CD8-positive, alpha-beta memory T cell (primary cell): ENCODE measurements around the gene ATG9A. TPM values are rescaled to one million over a fixed set of nuclear protein-coding genes. Genes with fewer than 3 reads are reported as not detected.

Experiments used
- CTCF ChIA-PET: fragments of 350-600 bp; sonication (Branson Sonifier 250); formaldehyde crosslinking; loops from one replicate; lab custom pipeline; 2021; ENCODE audit warnings: antibody characterized with exemption; lab: Charles Lee
- POLR2A ChIA-PET: fragments of 350-600 bp; sonication (Branson Sonifier 250); formaldehyde crosslinking; loops from one replicate; lab custom pipeline; 2021; ENCODE audit warnings: antibody characterized with exemption; lab: Charles Lee
- DNase-seq, 5 donors: peaks; one replicate each; pipeline versions ENCODE4 v3.0.0 to v3.0.0-alpha.2; 2020 to 2022; ENCODE audit warnings: mixed read lengths in 1 of 5
- H3K27ac ChIP-seq: one replicate; pipeline ENCODE4 v1.7.0; 2013; ENCODE audit warnings: low read depth, mild to moderate bottlenecking, low read length, moderate library complexity
- H3K27me3 ChIP-seq: 2 replicates; pipeline ENCODE4 v1.7.0; 2013; ENCODE audit warnings: low read length, mild to moderate bottlenecking; ENCODE audit not compliant: insufficient read depth, poor library complexity, severe bottlenecking
- H3K36me3 ChIP-seq: 2 replicates; pipeline ENCODE4 v1.7.0; 2013; ENCODE audit warnings: mild to moderate bottlenecking, low read length, moderate library complexity; ENCODE audit not compliant: insufficient read depth
- H3K4me1 ChIP-seq: 2 replicates; pipeline ENCODE4 v1.7.0; 2013; ENCODE audit warnings: mild to moderate bottlenecking, low read length, moderate library complexity; ENCODE audit not compliant: insufficient read depth
- H3K4me3 ChIP-seq: 2 replicates; pipeline ENCODE4 v1.7.0; 2013; ENCODE audit warnings: mild to moderate bottlenecking, low read length
- H3K9me3 ChIP-seq: 2 replicates; pipeline ENCODE4 v1.7.0; 2013; ENCODE audit warnings: mild to moderate bottlenecking, low read length
- H3K27ac Mint-ChIP-seq, 8 donors: one replicate each; pipeline ENCODE4 v1.8.0; 2020 to 2021; ENCODE audit warnings: mixed read lengths in 8 of 8, mild to moderate bottlenecking in 6 of 8, inconsistent platforms in 3 of 8, moderate library complexity in 3 of 8
- H3K27me3 Mint-ChIP-seq, 2 donors: one replicate each; pipeline ENCODE4 v1.8.0; 2020 to 2021; ENCODE audit warnings: mixed read lengths in 2 of 2, mild to moderate bottlenecking in 1 of 2, moderate library complexity in 1 of 2
- H3K36me3 Mint-ChIP-seq, 3 donors: one replicate each; pipeline ENCODE4 v1.8.0; 2020 to 2021; ENCODE audit warnings: mixed read lengths in 3 of 3, inconsistent platforms in 1 of 3, mild to moderate bottlenecking in 1 of 3
- H3K4me1 Mint-ChIP-seq, 3 donors: one replicate each; pipeline ENCODE4 v1.8.0; 2020 to 2021; ENCODE audit warnings: mixed read lengths in 3 of 3, inconsistent platforms in 1 of 3, mild to moderate bottlenecking in 1 of 3
- H3K4me3 Mint-ChIP-seq, 7 donors: one replicate each; pipeline ENCODE4 v1.8.0; 2020 to 2021; ENCODE audit warnings: mixed read lengths in 7 of 7, mild to moderate bottlenecking in 6 of 7, moderate library complexity in 4 of 7, inconsistent platforms in 2 of 7
- H3K9me3 Mint-ChIP-seq, 5 donors: one replicate each; pipeline ENCODE4 v1.8.0; 2020 to 2022; ENCODE audit warnings: mixed read lengths in 5 of 5, mild to moderate bottlenecking in 3 of 5, moderate library complexity in 2 of 5, inconsistent platforms in 1 of 5
- polyA plus RNA-seq: library from polyadenylated mRNA; unstranded; fragments of 300-500 nt; fragmentation: Illumina TruSeq; gene quantifications from one replicate; pipeline ENCODE4 v1.2.3, GENCODE V29; 2021
- total RNA-seq, 2 experiments: library from RNA; stranded (reverse); gene quantifications; one replicate each; pipeline ENCODE4 v1.2.3, GENCODE V29; 2021

Gene ATG9A
- total and polyA plus RNA-seq, 3 experiments from 2014 or later = 32.0 to 52.9 (median 46.1) TPM

GRCh38 chr2:219178377-219179175, 50.9 kb downstream of the ATG9A start:
- DNase-seq = peak in 3 of 5 donors; percentile 40 to 51 (median 47)
- ChIA-PET POLR2A (interaction anchor here (1.0 to 3.1 kb wide), 3 partner anchors 28 to 101 kb away, joined by 3 to 16 read pairs (median 4); partner anchors contain the start of genes DNAJB2 and ZFAND2B), CTCF (interaction anchor here (0.7 to 3.2 kb wide), 4 partner anchors 7 to 66 kb away, joined by 3 to 11 read pairs (median 6); partner anchors contain the start of gene ZFAND2B)
- Histone ChIP-seq H3K27me3 (no peaks in the 10 kb centered on the region), H3K4me1 (peaks cover 54% of the 10 kb centered on the region), H3K9me3 (no peaks in the 10 kb centered on the region), H3K36me3 (peaks cover 46% of the 10 kb centered on the region), H3K4me3 (peak overlapping the region; percentile 64), H3K27ac (peak overlapping the region; percentile 85)
- Mint-ChIP-seq H3K4me1 (peaks cover 58 to 77% (median 73%) of the 10 kb centered on the region in 3 donors), H3K9me3 (no peaks in the 10 kb centered on the region), H3K4me3 (peak overlapping the region; percentile 87 to 98 (median 96)), H3K27ac (peak overlapping the region; percentile 79 to 100 (median 96)), H3K27me3 (no peaks in the 10 kb centered on the region), H3K36me3 (peaks cover 0 to 80% (median 7%) of the 10 kb centered on the region in 3 donors)

- Mint-ChIP-seq H3K4me1 (peaks cover 55 to 79% (median 75%) of the 10 kb centered on the region in 3 donors), H3K36me3 (peaks cover 0 to 79% (median 7%) of the 10 kb centered on the region in 3 donors), H3K27ac (peak within 1 kb of the TSS; percentile 95 to 100 (median 99)), H3K4me3 (peak within 1 kb of the TSS; percentile 94 to 98 (median 96)), H3K9me3 (no peaks in the 10 kb centered on the region), H3K27me3 (no peaks in the 10 kb centered on the region)
- peaks cover 42% of the 10 kb centered on the region for H3K36me3 ChIP-seq
- peak within 1 kb of the TSS; percentile 85 for H3K27ac ChIP-seq
- H3K4me1 ChIP-seq = peaks cover 54% of the 10 kb centered on the region
- no peaks in the 10 kb centered on the region for H3K27me3 ChIP-seq
- DNase-seq = peak; percentile 73 to 90 (median 85)
- ChIA-PET POLR2A (interaction anchor here (0.6 to 4.6 kb wide), 12 partner anchors 9 to 948 kb away, joined by 3 to 88 read pairs (median 4); partner anchors contain the start of genes ANKZF1, ATG9A, DNAJB2 and TUBA4A), CTCF (interaction anchor here (0.7 to 3.1 kb wide), 6 partner anchors 19 to 117 kb away, joined by 3 to 22 read pairs (median 6); partner anchors contain the start of genes DNAJB2, NHEJ1 and ZFAND2B)
- H3K9me3 ChIP-seq = no peaks in the 10 kb centered on the region
- peak within 1 kb of the TSS; percentile 64 for H3K4me3 ChIP-seq
Observed at GRCh38 chr2:219177552-219178376, 51.7 kb downstream of the ATG9A start, which contains the start of gene RETREG2. TSS of gene RETREG2 (plus strand) at chr2:219178275. CDS start at chr2:219178353, 78 bp downstream.

GRCh38 chr2:219176818-219177551, 52.5 kb downstream of the ATG9A start, which contains the start of gene CNPPD1:
TSS of gene CNPPD1 (minus strand) at chr2:219176925. CDS start at chr2:219176828, 97 bp downstream.
- H3K27me3 Mint-ChIP-seq = peaks cover 0 to 2% of the 10 kb centered on the region in 2 donors
- peak; percentile 84 to 93 (median 88) for DNase-seq
- H3K36me3 ChIP-seq = peaks cover 35% of the 10 kb centered on the region
- H3K4me3 ChIP-seq = peak within 1 kb of the TSS; percentile 64
- no peaks in the 10 kb centered on the region for H3K9me3 ChIP-seq
- no peaks in the 10 kb centered on the region for H3K9me3 Mint-ChIP-seq
- peaks cover 50% of the 10 kb centered on the region for H3K4me1 ChIP-seq
- POLR2A ChIA-PET = interaction anchor here (0.5 to 4.6 kb wide), 27 partner anchors 9 to 947 kb away, joined by 3 to 88 read pairs (median 7); partner anchors contain the start of genes ANKZF1, ATG9A, DNAJB2 and DNPEP
- peaks cover 0 to 80% (median 7%) of the 10 kb centered on the region in 3 donors for H3K36me3 Mint-ChIP-seq
- H3K27ac Mint-ChIP-seq = peak within 1 kb of the TSS; percentile 96 to 100 (median 99)
- H3K4me1 Mint-ChIP-seq = peaks cover 57 to 81% (median 75%) of the 10 kb centered on the region in 3 donors
- peak within 1 kb of the TSS; percentile 85 for H3K27ac ChIP-seq
- CTCF ChIA-PET = interaction anchor here (0.7 to 8.6 kb wide), 15 partner anchors 8 to 121 kb away, joined by 3 to 110 read pairs (median 5); partner anchors contain the start of genes DNAJB2, NHEJ1 and ZFAND2B
- H3K4me3 Mint-ChIP-seq = peak within 1 kb of the TSS; percentile 93 to 98 (median 94)
- no peaks in the 10 kb centered on the region for H3K27me3 ChIP-seq

DNA sequence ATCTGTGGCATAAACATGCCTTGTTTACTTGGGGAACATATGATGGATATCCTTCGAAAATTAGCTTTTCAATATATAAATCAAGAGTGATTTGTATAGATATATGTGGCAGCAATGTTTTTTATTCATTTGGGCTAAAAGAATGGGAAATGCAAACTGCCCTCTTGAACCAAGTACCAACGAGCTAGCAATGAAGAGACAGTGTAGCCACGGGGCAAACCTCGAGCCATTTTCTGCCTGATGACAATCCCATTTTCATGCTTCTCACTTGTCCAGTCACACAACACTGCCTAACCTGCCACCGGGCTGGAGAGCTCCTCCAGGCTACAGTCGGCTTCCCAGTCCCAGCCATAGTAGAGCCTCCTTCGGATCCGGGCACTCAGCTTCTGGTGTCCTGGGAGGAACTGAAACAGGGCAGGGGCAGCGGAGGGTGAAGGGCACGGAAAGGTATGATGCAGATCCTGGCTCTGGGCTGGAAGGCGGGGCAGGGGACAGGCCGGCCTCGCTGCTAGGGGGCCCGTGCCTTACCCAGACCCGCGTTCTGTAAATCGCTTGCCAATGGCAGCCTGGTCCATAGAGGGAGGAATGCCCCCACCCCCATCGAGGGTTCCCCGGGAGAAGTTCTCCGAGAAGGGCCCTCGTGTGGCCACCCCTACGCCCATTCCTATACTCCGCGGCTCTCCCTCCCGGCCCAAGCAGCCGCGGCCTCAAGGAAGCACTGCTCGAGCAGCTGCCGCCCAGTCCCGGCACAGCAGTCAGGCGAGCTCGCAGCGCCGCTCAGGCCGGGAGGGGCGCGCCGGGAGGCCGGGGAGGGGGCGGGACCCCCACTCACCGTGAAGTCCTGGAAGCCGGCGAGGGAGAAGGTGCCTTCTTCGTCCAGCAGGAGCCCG, 53.3 kb downstream of the ATG9A start:
- H3K4me1 Mint-ChIP-seq = peaks cover 54 to 81% (median 75%) of the 10 kb centered on the region in 3 donors
- H3K36me3 ChIP-seq = peaks cover 27% of the 10 kb centered on the region

GRCh38 chr2:219175486-219175885, 54.0 kb downstream of the ATG9A start:
- DNase-seq = no peak
- ChIA-PET CTCF (interaction anchor here (0.8 to 8.6 kb wide), 11 partner anchors 14 to 119 kb away, joined by 3 to 110 read pairs (median 5); partner anchors contain the start of genes ATG9A, DNAJB2, NHEJ1 and TUBA4B), POLR2A (interaction anchor here (0.9 to 4.6 kb wide), 9 partner anchors 16 to 212 kb away, joined by 3 to 88 read pairs (median 9); partner anchors contain the start of genes ANKZF1, ATG9A, DNAJB2 and DNPEP)
- Histone ChIP-seq H3K27ac (no peak overlapping the region), H3K27me3 (no peaks in the 10 kb centered on the region), H3K9me3 (no peaks in the 10 kb centered on the region), H3K4me1 (peaks cover 43% of the 10 kb centered on the region), H3K36me3 (peaks cover 20% of the 10 kb centered on the region), H3K4me3 (peak overlapping the region; percentile 64)
- Mint-ChIP-seq H3K4me3 (peak overlapping the region; percentile 85 to 98 (median 94)), H3K9me3 (no peaks in the 10 kb centered on the region), H3K27ac (peak overlapping the region; percentile 54 to 100 (median 92)), H3K4me1 (peaks cover 49 to 77% (median 72%) of the 10 kb centered on the region in 3 donors), H3K27me3 (peaks cover 0 to 2% of the 10 kb centered on the region in 2 donors), H3K36me3 (peaks cover 0 to 75% (median 7%) of the 10 kb centered on the region in 3 donors)

More for the DNA sequence above, 53.3 kb downstream of the ATG9A start:
- H3K27ac ChIP-seq = peak overlapping the region; percentile 85
- peak overlapping the region; percentile 85 to 98 (median 94) for H3K4me3 Mint-ChIP-seq
- peak in 2 of 5 donors; percentile 10 to 11 for DNase-seq
- H3K27ac Mint-ChIP-seq = peak overlapping the region; percentile 86 to 100 (median 94)
- peaks cover 0 to 2% of the 10 kb centered on the region in 2 donors for H3K27me3 Mint-ChIP-seq
- H3K9me3 ChIP-seq = no peaks in the 10 kb centered on the region
- H3K27me3 ChIP-seq = no peaks in the 10 kb centered on the region
- peak overlapping the region; percentile 64 for H3K4me3 ChIP-seq
- ChIA-PET CTCF (interaction anchor here (0.8 to 8.6 kb wide), 18 partner anchors 9 to 122 kb away, joined by 3 to 110 read pairs (median 4); partner anchors contain the start of genes ATG9A, DNAJB2, NHEJ1 and TUBA4B), POLR2A (interaction anchor here (0.5 to 4.6 kb wide), 24 partner anchors 10 to 213 kb away, joined by 3 to 88 read pairs (median 8); partner anchors contain the start of genes ANKZF1, ATG9A, DNAJB2 and DNPEP)
- H3K9me3 Mint-ChIP-seq = no peaks in the 10 kb centered on the region
- peaks cover 43% of the 10 kb centered on the region for H3K4me1 ChIP-seq
- peaks cover 0 to 80% (median 7%) of the 10 kb centered on the region in 3 donors for H3K36me3 Mint-ChIP-seq

DNA sequence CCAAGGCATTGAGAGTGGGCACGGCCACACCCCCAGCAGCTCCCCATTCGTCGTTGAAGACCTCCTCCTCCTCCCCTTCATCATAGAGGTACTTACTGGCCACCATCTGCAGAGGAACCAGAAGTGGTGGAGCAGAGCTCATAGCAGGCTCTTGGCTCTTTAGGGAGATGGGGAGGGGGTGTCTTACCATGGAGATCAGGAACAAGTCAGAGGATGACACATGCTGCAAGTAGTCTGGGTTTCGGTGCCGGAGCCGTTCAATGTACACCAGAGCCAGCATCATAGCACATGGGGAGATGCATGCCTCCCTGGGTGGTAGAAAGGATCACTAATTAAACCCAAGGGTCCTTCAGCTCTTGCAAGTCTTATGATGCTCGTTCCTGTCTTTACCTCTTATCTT, 54.6 kb downstream of the ATG9A start:
- no peak for DNase-seq
- no peaks in the 10 kb centered on the region for H3K27me3 ChIP-seq
- no peak overlapping the region for H3K27ac ChIP-seq
- POLR2A ChIA-PET = interaction anchor here (3.2 to 4.6 kb wide), 2 partner anchors 31 to 79 kb away, joined by 35 to 88 read pairs; partner anchors contain the start of genes TUBA4A, TUBA4B and ZFAND2B
- peaks cover 13% of the 10 kb centered on the region for H3K36me3 ChIP-seq
- CTCF ChIA-PET = interaction anchor here (0.8 to 8.6 kb wide), 5 partner anchors 16 to 119 kb away, joined by 3 to 110 read pairs (median 22); partner anchors contain the start of genes ABCB6 and NHEJ1
- no peaks in the 10 kb centered on the region for H3K9me3 Mint-ChIP-seq
- H3K4me1 ChIP-seq = peaks cover 37% of the 10 kb centered on the region
- peaks cover 45 to 70% (median 66%) of the 10 kb centered on the region in 3 donors for H3K4me1 Mint-ChIP-seq
- no peaks in the 10 kb centered on the region for H3K9me3 ChIP-seq
- H3K27me3 Mint-ChIP-seq = peaks cover 0 to 2% of the 10 kb centered on the region in 2 donors
- H3K4me3 Mint-ChIP-seq = peak overlapping the region; percentile 30 to 98 (median 85)
- peaks cover 0 to 68% (median 7%) of the 10 kb centered on the region in 3 donors for H3K36me3 Mint-ChIP-seq
- H3K27ac Mint-ChIP-seq = peak overlapping the region; percentile 20 to 100 (median 82)
- H3K4me3 ChIP-seq = no peak overlapping the region
